K562 (cell line): ENCODE measurements around the gene PRKD2. TPM values are rescaled to one million over a fixed set of nuclear protein-coding genes. Genes with fewer than 3 reads are reported as not detected.

ENCODE experiments used
- HMG20B ChIP-seq: fragments of 250-450 bp; sonication (Bioruptor Pico); IDR thresholded peaks from 2 replicates; pipeline ENCODE4 v1.5.0; 2021; ENCODE audit warnings: mild to moderate bottlenecking
- MCM5 ChIP-seq: fragments of 450-650 bp; IDR thresholded peaks from 2 replicates; pipeline ENCODE4 v1.6.1; 2016; ENCODE audit warnings: low read depth
- polyA plus RNA-seq, 8 experiments: library from polyadenylated mRNA; depleted of rRNA in 4 of 8; stranded (reverse) in 5 of 8; unstranded in 3 of 8; fragments of >200 nt; fragmentation: Nextera tagmentation in 2 of 8; fragmentation: Illumina TruSeq in 1 of 8; extraction: Ambion mirVana in 2 of 8; extraction: Trizol in 1 of 8; gene quantifications; 2 replicates each; pipeline versions ENCODE4 v1.2.1 to v1.2.3, GENCODE V29; 2011 to 2014; ENCODE audit warnings: inconsistent platforms in 1 of 8, missing spikeins in 1 of 8
- total RNA-seq, 7 experiments: library from RNA; depleted of rRNA in 6 of 7; stranded (reverse); fragments of >200 nt in 6 of 7; fragmentation: Illumina TruSeq in 2 of 7; extraction: Trizol in 2 of 7; gene quantifications; 2 replicates each; pipeline versions ENCODE4 v1.2.1 to v1.2.3, GENCODE V29; 2011 to 2021; ENCODE audit warnings: low replicate concordance in 1 of 7
- TF ChIP-seq, protein P1 (sequence below): fragments of 200-600 bp; sonication (generic); IDR thresholded peaks from one replicate; pipeline ENCODE4 v1.6.1; 2012; ENCODE audit warnings: mild to moderate bottlenecking, low read depth, low read length, inconsistent platforms
- TF ChIP-seq, protein P2 (sequence below), 2 experiments: fragments of 450-650 bp in 1 of 2; sonication (generic) in 1 of 2; formaldehyde crosslinking in 1 of 2; IDR thresholded peaks; 2 replicates each; pipeline versions ENCODE4 v1.7.1 to v1.9.0; 2016 to 2022; ENCODE audit warnings: inconsistent platforms in 1 of 2, mild to moderate bottlenecking in 1 of 2, missing genetic modification reagents in 1 of 2

The PRKD2 gene
- total and polyA plus RNA-seq, 9 of the 15 experiments (the other 6 are each of a cell fraction or from before 2014, with no cell fraction given) = 1.8 to 60.0 (median 15.0) TPM

DNA sequence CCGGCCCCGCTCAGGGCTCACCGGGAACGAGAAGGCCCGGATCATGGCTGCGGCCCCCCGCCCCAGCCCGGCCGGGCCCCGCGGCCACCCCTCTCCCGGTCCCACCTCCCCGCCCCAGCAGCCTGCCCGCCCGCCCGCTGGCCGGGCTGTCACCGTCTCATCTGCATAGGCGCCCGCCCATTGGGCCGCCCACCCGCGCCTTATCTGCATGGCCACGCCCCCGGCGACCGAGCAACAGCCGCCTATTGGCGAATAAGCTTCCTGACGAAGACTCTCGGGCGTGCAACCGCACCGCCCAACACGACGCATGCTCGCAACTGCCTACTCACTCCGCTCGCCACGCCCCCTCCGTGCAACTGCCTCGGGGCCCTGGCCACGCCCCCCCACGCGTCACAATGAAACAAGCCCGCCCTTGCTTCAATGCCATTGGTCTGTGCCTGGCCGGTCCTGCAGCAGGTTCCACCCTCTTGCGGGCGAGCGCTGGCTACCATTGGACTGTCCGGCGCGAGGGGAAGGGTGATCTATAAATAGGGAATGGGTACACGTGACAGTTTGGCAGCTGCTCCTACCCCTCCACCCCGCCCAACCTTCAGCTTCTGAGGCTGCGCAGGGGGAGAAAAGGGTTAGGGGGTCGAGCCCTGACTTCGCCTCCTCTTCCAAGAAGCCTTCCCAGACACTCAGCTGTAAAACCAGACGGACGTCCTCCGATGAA is 55.7 kb downstream of the PRKD2 start, which contains the start of gene DACT3 (continued):
- TF ChIP-seq, protein P1, sequence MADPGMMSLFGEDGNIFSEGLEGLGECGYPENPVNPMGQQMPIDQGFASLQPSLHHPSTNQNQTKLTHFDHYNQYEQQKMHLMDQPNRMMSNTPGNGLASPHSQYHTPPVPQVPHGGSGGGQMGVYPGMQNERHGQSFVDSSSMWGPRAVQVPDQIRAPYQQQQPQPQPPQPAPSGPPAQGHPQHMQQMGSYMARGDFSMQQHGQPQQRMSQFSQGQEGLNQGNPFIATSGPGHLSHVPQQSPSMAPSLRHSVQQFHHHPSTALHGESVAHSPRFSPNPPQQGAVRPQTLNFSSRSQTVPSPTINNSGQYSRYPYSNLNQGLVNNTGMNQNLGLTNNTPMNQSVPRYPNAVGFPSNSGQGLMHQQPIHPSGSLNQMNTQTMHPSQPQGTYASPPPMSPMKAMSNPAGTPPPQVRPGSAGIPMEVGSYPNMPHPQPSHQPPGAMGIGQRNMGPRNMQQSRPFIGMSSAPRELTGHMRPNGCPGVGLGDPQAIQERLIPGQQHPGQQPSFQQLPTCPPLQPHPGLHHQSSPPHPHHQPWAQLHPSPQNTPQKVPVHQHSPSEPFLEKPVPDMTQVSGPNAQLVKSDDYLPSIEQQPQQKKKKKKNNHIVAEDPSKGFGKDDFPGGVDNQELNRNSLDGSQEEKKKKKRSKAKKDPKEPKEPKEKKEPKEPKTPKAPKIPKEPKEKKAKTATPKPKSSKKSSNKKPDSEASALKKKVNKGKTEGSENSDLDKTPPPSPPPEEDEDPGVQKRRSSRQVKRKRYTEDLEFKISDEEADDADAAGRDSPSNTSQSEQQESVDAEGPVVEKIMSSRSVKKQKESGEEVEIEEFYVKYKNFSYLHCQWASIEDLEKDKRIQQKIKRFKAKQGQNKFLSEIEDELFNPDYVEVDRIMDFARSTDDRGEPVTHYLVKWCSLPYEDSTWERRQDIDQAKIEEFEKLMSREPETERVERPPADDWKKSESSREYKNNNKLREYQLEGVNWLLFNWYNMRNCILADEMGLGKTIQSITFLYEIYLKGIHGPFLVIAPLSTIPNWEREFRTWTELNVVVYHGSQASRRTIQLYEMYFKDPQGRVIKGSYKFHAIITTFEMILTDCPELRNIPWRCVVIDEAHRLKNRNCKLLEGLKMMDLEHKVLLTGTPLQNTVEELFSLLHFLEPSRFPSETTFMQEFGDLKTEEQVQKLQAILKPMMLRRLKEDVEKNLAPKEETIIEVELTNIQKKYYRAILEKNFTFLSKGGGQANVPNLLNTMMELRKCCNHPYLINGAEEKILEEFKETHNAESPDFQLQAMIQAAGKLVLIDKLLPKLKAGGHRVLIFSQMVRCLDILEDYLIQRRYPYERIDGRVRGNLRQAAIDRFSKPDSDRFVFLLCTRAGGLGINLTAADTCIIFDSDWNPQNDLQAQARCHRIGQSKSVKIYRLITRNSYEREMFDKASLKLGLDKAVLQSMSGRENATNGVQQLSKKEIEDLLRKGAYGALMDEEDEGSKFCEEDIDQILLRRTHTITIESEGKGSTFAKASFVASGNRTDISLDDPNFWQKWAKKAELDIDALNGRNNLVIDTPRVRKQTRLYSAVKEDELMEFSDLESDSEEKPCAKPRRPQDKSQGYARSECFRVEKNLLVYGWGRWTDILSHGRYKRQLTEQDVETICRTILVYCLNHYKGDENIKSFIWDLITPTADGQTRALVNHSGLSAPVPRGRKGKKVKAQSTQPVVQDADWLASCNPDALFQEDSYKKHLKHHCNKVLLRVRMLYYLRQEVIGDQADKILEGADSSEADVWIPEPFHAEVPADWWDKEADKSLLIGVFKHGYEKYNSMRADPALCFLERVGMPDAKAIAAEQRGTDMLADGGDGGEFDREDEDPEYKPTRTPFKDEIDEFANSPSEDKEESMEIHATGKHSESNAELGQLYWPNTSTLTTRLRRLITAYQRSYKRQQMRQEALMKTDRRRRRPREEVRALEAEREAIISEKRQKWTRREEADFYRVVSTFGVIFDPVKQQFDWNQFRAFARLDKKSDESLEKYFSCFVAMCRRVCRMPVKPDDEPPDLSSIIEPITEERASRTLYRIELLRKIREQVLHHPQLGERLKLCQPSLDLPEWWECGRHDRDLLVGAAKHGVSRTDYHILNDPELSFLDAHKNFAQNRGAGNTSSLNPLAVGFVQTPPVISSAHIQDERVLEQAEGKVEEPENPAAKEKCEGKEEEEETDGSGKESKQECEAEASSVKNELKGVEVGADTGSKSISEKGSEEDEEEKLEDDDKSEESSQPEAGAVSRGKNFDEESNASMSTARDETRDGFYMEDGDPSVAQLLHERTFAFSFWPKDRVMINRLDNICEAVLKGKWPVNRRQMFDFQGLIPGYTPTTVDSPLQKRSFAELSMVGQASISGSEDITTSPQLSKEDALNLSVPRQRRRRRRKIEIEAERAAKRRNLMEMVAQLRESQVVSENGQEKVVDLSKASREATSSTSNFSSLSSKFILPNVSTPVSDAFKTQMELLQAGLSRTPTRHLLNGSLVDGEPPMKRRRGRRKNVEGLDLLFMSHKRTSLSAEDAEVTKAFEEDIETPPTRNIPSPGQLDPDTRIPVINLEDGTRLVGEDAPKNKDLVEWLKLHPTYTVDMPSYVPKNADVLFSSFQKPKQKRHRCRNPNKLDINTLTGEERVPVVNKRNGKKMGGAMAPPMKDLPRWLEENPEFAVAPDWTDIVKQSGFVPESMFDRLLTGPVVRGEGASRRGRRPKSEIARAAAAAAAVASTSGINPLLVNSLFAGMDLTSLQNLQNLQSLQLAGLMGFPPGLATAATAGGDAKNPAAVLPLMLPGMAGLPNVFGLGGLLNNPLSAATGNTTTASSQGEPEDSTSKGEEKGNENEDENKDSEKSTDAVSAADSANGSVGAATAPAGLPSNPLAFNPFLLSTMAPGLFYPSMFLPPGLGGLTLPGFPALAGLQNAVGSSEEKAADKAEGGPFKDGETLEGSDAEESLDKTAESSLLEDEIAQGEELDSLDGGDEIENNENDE = no peak
- no peak for TF ChIP-seq HMG20B (CRISPR knock-in tag)
- TF ChIP-seq, protein P2, sequence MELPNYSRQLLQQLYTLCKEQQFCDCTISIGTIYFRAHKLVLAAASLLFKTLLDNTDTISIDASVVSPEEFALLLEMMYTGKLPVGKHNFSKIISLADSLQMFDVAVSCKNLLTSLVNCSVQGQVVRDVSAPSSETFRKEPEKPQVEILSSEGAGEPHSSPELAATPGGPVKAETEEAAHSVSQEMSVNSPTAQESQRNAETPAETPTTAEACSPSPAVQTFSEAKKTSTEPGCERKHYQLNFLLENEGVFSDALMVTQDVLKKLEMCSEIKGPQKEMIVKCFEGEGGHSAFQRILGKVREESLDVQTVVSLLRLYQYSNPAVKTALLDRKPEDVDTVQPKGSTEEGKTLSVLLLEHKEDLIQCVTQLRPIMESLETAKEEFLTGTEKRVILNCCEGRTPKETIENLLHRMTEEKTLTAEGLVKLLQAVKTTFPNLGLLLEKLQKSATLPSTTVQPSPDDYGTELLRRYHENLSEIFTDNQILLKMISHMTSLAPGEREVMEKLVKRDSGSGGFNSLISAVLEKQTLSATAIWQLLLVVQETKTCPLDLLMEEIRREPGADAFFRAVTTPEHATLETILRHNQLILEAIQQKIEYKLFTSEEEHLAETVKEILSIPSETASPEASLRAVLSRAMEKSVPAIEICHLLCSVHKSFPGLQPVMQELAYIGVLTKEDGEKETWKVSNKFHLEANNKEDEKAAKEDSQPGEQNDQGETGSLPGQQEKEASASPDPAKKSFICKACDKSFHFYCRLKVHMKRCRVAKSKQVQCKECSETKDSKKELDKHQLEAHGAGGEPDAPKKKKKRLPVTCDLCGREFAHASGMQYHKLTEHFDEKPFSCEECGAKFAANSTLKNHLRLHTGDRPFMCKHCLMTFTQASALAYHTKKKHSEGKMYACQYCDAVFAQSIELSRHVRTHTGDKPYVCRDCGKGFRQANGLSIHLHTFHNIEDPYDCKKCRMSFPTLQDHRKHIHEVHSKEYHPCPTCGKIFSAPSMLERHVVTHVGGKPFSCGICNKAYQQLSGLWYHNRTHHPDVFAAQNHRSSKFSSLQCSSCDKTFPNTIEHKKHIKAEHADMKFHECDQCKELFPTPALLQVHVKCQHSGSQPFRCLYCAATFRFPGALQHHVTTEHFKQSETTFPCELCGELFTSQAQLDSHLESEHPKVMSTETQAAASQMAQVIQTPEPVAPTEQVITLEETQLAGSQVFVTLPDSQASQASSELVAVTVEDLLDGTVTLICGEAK (IDR thresholded peaks at IDR 0.05) = no peak
- TF ChIP-seq, protein P2 (CRISPR knock-in tag; IDR thresholded peaks at IDR 0.05) = no peak
- TF ChIP-seq MCM5 = no peak
